GM12878 (cell line): Measurements from ENCODE around the gene NHERF1. TPM values are rescaled to one million over a fixed set of nuclear protein-coding genes. Genes with fewer than 3 reads are reported as not detected.

Experiments used
- ATAC-seq: fragments of 200-7000 bp; cut with Tn5 transposase; 3 replicates; pipeline ENCODE4 v1.9.1; 2020; ENCODE audit warnings: mild to moderate bottlenecking, moderate library complexity
- BruUV-seq: library from RNA; stranded (reverse); fragments of 400-500 nt; replicated peaks from 2 replicates; lab custom pipeline; 2021; lab: Mats Ljungman, UMichigan
- CTCF ChIA-PET: fragments of 300-600 bp; sonication (Branson Sonifier 250); formaldehyde crosslinking; extraction: SDS; loops from one replicate; lab custom pipeline; 2021; ENCODE audit warnings: inconsistent platforms; lab: Yijun Ruan, JAX
- POLR2A ChIA-PET: fragments of 350-600 bp; formaldehyde crosslinking; extraction: SDS; loops from one replicate; lab custom pipeline; 2021; ENCODE audit warnings: inconsistent platforms; lab: Charles Lee
- RAD21 ChIA-PET: fragments of 300-600 bp; sonication (Branson Sonifier 250); formaldehyde crosslinking; loops from one replicate; lab custom pipeline; 2023; ENCODE audit warnings: antibody characterized with exemption; ENCODE audit not compliant: unreplicated experiment; lab: Charles Lee
- SMC1A ChIA-PET: fragments of 300-600 bp; sonication (Branson Sonifier 250); formaldehyde crosslinking; loops from one replicate; lab custom pipeline; 2023; ENCODE audit not compliant: unreplicated experiment, uncharacterized antibody; lab: Charles Lee
- DNase-seq: peaks from one replicate; pipeline ENCODE4 v3.0.0-alpha.2; 2011; ENCODE audit warnings: low read depth, low spot score
- FAIRE-seq: peaks from 3 replicates; lab custom pipeline; 2011; peaks lifted over from hg19 to GRCh38; lab: Jason Lieb, UNC
- H2AFZ ChIP-seq: 2 replicates; pipeline ENCODE4 v1.6.0; 2011; ENCODE audit warnings: low read depth, low read length, control low read depth; ENCODE audit not compliant: control insufficient read depth
- H3K27ac ChIP-seq: 2 replicates; pipeline ENCODE4 v1.5.1; 2011; ENCODE audit warnings: control low read depth; ENCODE audit not compliant: control insufficient read depth, insufficient read depth
- H3K27me3 ChIP-seq, 2 experiments: replicated peaks in 1 of 2; 2 replicates each; pipeline versions ENCODE4 v1.6.0 to v1.6.1; 2011; ENCODE audit warnings: low read length in 1 of 2; ENCODE audit not compliant: control insufficient read depth in 2 of 2, insufficient read depth in 2 of 2
- H3K36me3 ChIP-seq, 2 experiments: 2 replicates each; pipeline ENCODE4 v1.5.1; 2011; ENCODE audit warnings: low read length in 1 of 2; ENCODE audit not compliant: control insufficient read depth in 2 of 2, insufficient read depth in 2 of 2
- H3K4me1 ChIP-seq: 2 replicates; pipeline ENCODE4 v1.6.1; 2011; ENCODE audit warnings: mild to moderate bottlenecking, low read length, moderate library complexity, mixed read lengths; ENCODE audit not compliant: control insufficient read depth, insufficient read depth
- H3K4me2 ChIP-seq: 2 replicates; pipeline ENCODE4 v1.6.0; 2011; ENCODE audit warnings: control low read depth; ENCODE audit not compliant: control insufficient read depth, insufficient read depth
- H3K4me3 ChIP-seq: fragments of 200-600 bp; sonication (generic); 2 replicates; pipeline ENCODE4 v1.5.1; 2016
- H3K79me2 ChIP-seq: 2 replicates; pipeline ENCODE4 v1.6.0; 2011; ENCODE audit warnings: low read length; ENCODE audit not compliant: control insufficient read depth, insufficient read depth
- H3K9ac ChIP-seq: 2 replicates; pipeline ENCODE4 v1.8.0; 2011; ENCODE audit warnings: low read length, control low read depth, mixed read lengths; ENCODE audit not compliant: control insufficient read depth, insufficient read depth
- H3K9me3 ChIP-seq: replicated peaks from 3 replicates; pipeline ENCODE4 v1.5.1; 2011; ENCODE audit warnings: mild to moderate bottlenecking, low read length; ENCODE audit not compliant: control insufficient read depth, insufficient read depth
- H4K20me1 ChIP-seq: 2 replicates; pipeline ENCODE4 v1.6.0; 2011; ENCODE audit not compliant: control insufficient read depth, insufficient read depth
- BACH1 ChIP-seq: fragments of 450-650 bp; IDR thresholded peaks from 2 replicates; pipeline ENCODE4 v1.6.1; 2017; ENCODE audit warnings: mild to moderate bottlenecking, borderline replicate concordance
- CEBPZ ChIP-seq: fragments of 150-350 bp; IDR thresholded peaks from 2 replicates; pipeline ENCODE4 v1.6.1; 2016; ENCODE audit warnings: low read depth, low read length
- CTCF ChIP-seq, 3 experiments: IDR thresholded peaks in 2 of 3; conservative IDR thresholded peaks in 1 of 3; 2 replicates each; pipeline ENCODE4 v1.5.1; 2011; ENCODE audit warnings: low read depth in 3 of 3, low read length in 3 of 3, mild to moderate bottlenecking in 3 of 3, control low read depth in 2 of 3, moderate library complexity in 2 of 3, inconsistent platforms in 1 of 3, mixed read lengths in 1 of 3; ENCODE audit not compliant: control insufficient read depth in 2 of 3, insufficient read depth in 1 of 3; ENCODE audit errors: extremely low read depth in 1 of 3
- CUX1 ChIP-seq: IDR thresholded peaks from 2 replicates; pipeline ENCODE4 v1.6.1; 2012; ENCODE audit warnings: improper control_type of control experiment, low read depth, low read length; ENCODE audit not compliant: insufficient replicate concordance
- IRF5 ChIP-seq: fragments of 450-650 bp; IDR thresholded peaks from 2 replicates; pipeline ENCODE4 v1.6.1; 2017; ENCODE audit warnings: borderline replicate concordance
- LARP7 ChIP-seq: fragments of 450-650 bp; IDR thresholded peaks from 2 replicates; pipeline ENCODE4 v1.6.1; 2017; ENCODE audit warnings: mild to moderate bottlenecking
- NR2C2 ChIP-seq: IDR thresholded peaks from 2 replicates; pipeline ENCODE4 v1.6.1; 2011; ENCODE audit warnings: borderline replicate concordance, low read depth; ENCODE audit not compliant: control insufficient read depth, insufficient read length
- RAD21 ChIP-seq: IDR thresholded peaks from 2 replicates; pipeline ENCODE4 v1.6.1; 2011; ENCODE audit warnings: mild to moderate bottlenecking, low read depth, low read length, moderate library complexity; ENCODE audit not compliant: insufficient read depth
- TBL1XR1 ChIP-seq: IDR thresholded peaks from 2 replicates; pipeline ENCODE4 v1.6.1; 2012; ENCODE audit warnings: low read depth, low read length, improper control_type of control experiment
- ZZZ3 ChIP-seq: IDR thresholded peaks from 2 replicates; pipeline ENCODE4 v1.6.1; 2011; ENCODE audit warnings: low read depth; ENCODE audit not compliant: control insufficient read depth, insufficient read length
- WGBS: methylation state at CpG from one replicate; pipeline ENCODE4 v1.1.6; 2016; ENCODE audit warnings: low lambda C conversion rate; ENCODE audit not compliant: insufficient replicate concordance, insufficient coverage; ENCODE audit errors: missing lambda C conversion rate; 5-methylcytosine and 5-hydroxymethylcytosine counted together
- in situ Hi-C: fragments of 300-500 bp; cut with MboI; formaldehyde crosslinking; loops from 9 replicates; pipeline ENCODE4 v1.14.3; 2018; ENCODE audit warnings: mixed read lengths
- intact Hi-C: fragments of 100-400 bp; cut with micrococcal nuclease; formaldehyde crosslinking; loops from one replicate; pipeline ENCODE4 v1.14.2; 2022; ENCODE audit not compliant: unreplicated experiment
- polyA plus RNA-seq, 11 experiments: library from polyadenylated mRNA; depleted of rRNA in 4 of 11; unstranded in 6 of 11; stranded (reverse) in 5 of 11; fragments of >200 nt; fragmentation: Nextera tagmentation in 4 of 11; fragmentation: Illumina TruSeq in 1 of 11; extraction: Ambion mirVana in 4 of 11; extraction: Trizol in 1 of 11; gene quantifications; 1 replicate in 1 of 11; 2 replicates in 10 of 11; pipeline versions ENCODE4 v1.2.1 to v1.2.3, GENCODE V29; 2011 to 2016; ENCODE audit warnings: inconsistent platforms in 2 of 11, missing spikeins in 2 of 11, low read depth in 1 of 11
- total RNA-seq, 4 experiments: library from RNA; depleted of rRNA in 3 of 4; stranded (reverse); fragments of >200 nt in 3 of 4; fragmentation: Illumina TruSeq in 1 of 4; extraction: Trizol in 1 of 4; gene quantifications; 2 replicates each; pipeline versions ENCODE4 v1.2.1 to v1.2.3, GENCODE V29; 2013 to 2021

NHERF1 gene
- total and polyA plus RNA-seq, 10 of the 15 experiments (the other 5 are each of a cell fraction or from before 2014, with no cell fraction given): 13.4 to 61.6 (median 39.0) TPM

- Histone ChIP-seq H3K9ac (no peak overlapping the region), H3K27me3 (0 out of 4 replicates have a peak, but pooled peaks cover 0 to 4% of the 10 kb centered on the region in 2 experiments), H3K27ac (no peak overlapping the region), H2AFZ (no peak overlapping the region), H3K79me2 (no peaks in the 10 kb centered on the region), H3K4me3 (no peak overlapping the region), H3K9me3 (no peaks in the 10 kb centered on the region), H3K36me3 (no peaks in the 10 kb centered on the region), H3K4me2 (no peak overlapping the region), H3K4me1 (peaks cover under 1% of the 10 kb centered on the region; the same call in 1 of the 2 replicates), H4K20me1 (no peaks in the 10 kb centered on the region)
- ChIA-PET CTCF (no interaction called here), SMC1A (interaction anchor here (1.6 kb wide), 1 partner anchor 63 kb away, joined by 4 read pairs; no protein-coding TSS in a partner anchor), RAD21 (no interaction called here), POLR2A (no interaction called here)
- DNase-seq (no peak), FAIRE-seq (no peak), ATAC-seq (no peak)
- BruUV-seq: no TSS peak
- TF ChIP-seq CEBPZ: no peak
- TF ChIP-seq TBL1XR1: no peak
- TF ChIP-seq NR2C2: no peak
- TF ChIP-seq CTCF (IDR thresholded peaks at IDR 0.05 in 2 of 3, conservative IDR thresholded peaks at IDR 0.05 in 1 of 3; ENCODE audit: control insufficient read depth in 2 of 3, extremely low read depth in 1 of 3, insufficient read depth in 1 of 3, low read depth in 3 of 3, low read length in 3 of 3): no peak
- no peak for TF ChIP-seq BACH1
- TF ChIP-seq RAD21: no peak
- no peak for TF ChIP-seq IRF5
- no peak for TF ChIP-seq LARP7
- TF ChIP-seq CUX1: no peak
- TF ChIP-seq ZZZ3: no peak
- WGBS: 79% methylated on average over 4 of the region's 4 CpGs
- intact Hi-C loops (no loop called here), in situ Hi-C loops (no loop called here)
These were observed 27.9 kb upstream of the NHERF1 start for GRCh38 chr17:74720506-74720905.
